Neural progenitor cell (in vitro differentiated cells): ENCODE data around the gene POMT2. TPM values are rescaled to one million over a fixed set of nuclear protein-coding genes. Genes with fewer than 3 reads are reported as not detected.

Source experiments
- DNase-seq: peaks from one replicate; pipeline ENCODE4 v3.0.0-alpha.2; 2016; ENCODE audit warnings: low spot score
- H2AFZ ChIP-seq: fragments of 200-600 bp; sonication (generic); replicated peaks from 2 replicates; pipeline ENCODE4 v1.6.1; 2016; ENCODE audit warnings: antibody characterized with exemption
- H3F3A ChIP-seq: fragments of 200-600 bp; sonication (generic); 2 replicates; pipeline ENCODE4 v1.6.1; 2016; ENCODE audit warnings: antibody characterized with exemption, low read depth
- H3K27ac ChIP-seq: fragments of 200-600 bp; sonication (generic); 2 replicates; pipeline ENCODE4 v1.5.1; 2016; ENCODE audit warnings: mild to moderate bottlenecking
- H3K27me3 ChIP-seq: fragments of 200-600 bp; sonication (generic); 2 replicates; pipeline ENCODE4 v1.6.1; 2016; ENCODE audit warnings: mild to moderate bottlenecking, moderate library complexity
- H3K36me3 ChIP-seq: fragments of 200-600 bp; sonication (generic); 2 replicates; pipeline ENCODE4 v1.5.1; 2016
- H3K4me1 ChIP-seq: fragments of 200-600 bp; sonication (generic); 2 replicates; pipeline ENCODE4 v1.6.1; 2016; ENCODE audit warnings: mixed run types
- H3K4me2 ChIP-seq: fragments of 200-600 bp; sonication (generic); 2 replicates; pipeline ENCODE4 v1.6.1; 2016
- H3K4me3 ChIP-seq: fragments of 200-600 bp; sonication (generic); 2 replicates; pipeline ENCODE4 v1.5.1; 2016
- H3K79me2 ChIP-seq: fragments of 200-600 bp; sonication (generic); 2 replicates; pipeline ENCODE4 v1.6.1; 2016; ENCODE audit warnings: low read depth
- H3K9ac ChIP-seq: fragments of 200-600 bp; sonication (generic); 2 replicates; pipeline ENCODE4 v1.6.1; 2016
- H3K9me3 ChIP-seq: fragments of 200-600 bp; sonication (generic); 2 replicates; pipeline ENCODE4 v1.5.1; 2016; ENCODE audit warnings: low read depth
- H4K20me1 ChIP-seq: fragments of 200-600 bp; sonication (generic); 2 replicates; pipeline ENCODE4 v1.6.1; 2016; ENCODE audit warnings: low read depth
- H3K27ac Mint-ChIP-seq: 3 replicates; pipeline ENCODE4 v1.8.0; 2021; ENCODE audit warnings: mixed read lengths
- H3K27me3 Mint-ChIP-seq: 2 replicates; pipeline ENCODE4 v1.8.0; 2022; ENCODE audit warnings: low read depth, mild to moderate bottlenecking, inconsistent platforms, moderate library complexity, mixed read lengths; ENCODE audit not compliant: insufficient read depth
- H3K36me3 Mint-ChIP-seq: 3 replicates; pipeline ENCODE4 v1.8.0; 2021; ENCODE audit warnings: mixed read lengths
- H3K4me1 Mint-ChIP-seq: 3 replicates; pipeline ENCODE4 v1.8.0; 2021; ENCODE audit warnings: mixed read lengths
- H3K4me3 Mint-ChIP-seq: 3 replicates; pipeline ENCODE4 v1.8.0; 2021; ENCODE audit warnings: mild to moderate bottlenecking, moderate library complexity, mixed read lengths
- H3K9me3 Mint-ChIP-seq: 3 replicates; pipeline ENCODE4 v1.8.0; 2020; ENCODE audit warnings: mixed read lengths
- CTCF ChIP-seq: fragments of 200-600 bp; sonication (generic); IDR thresholded peaks from 2 replicates; pipeline ENCODE4 v1.5.1; 2017; ENCODE audit warnings: antibody characterized with exemption, mild to moderate bottlenecking
- EZH2 ChIP-seq: fragments of 200-600 bp; sonication (generic); IDR thresholded peaks from 2 replicates; pipeline ENCODE4 v1.6.1; 2017; ENCODE audit warnings: antibody characterized with exemption, mild to moderate bottlenecking, moderate library complexity
- EZH2phosphoT487 ChIP-seq: fragments of 200-600 bp; sonication (generic); IDR thresholded peaks from 2 replicates; pipeline ENCODE4 v1.6.1; 2017; ENCODE audit warnings: antibody characterized with exemption
- total RNA-seq: library from RNA; depleted of rRNA; stranded (reverse); fragments of >200 nt; gene quantifications from 2 replicates; pipeline ENCODE4 v1.2.3, GENCODE V29; 2015; ENCODE audit warnings: low replicate concordance

POMT2 gene
- total RNA-seq, 1 donor from 2014 or later: 6.2 TPM

GRCh38 chr14:77275601-77276017, 45.1 kb downstream of the POMT2 start:
- Histone ChIP-seq H4K20me1 (peaks cover 16% of the 10 kb centered on the region), H3K79me2 (no peaks in the 10 kb centered on the region), H3K4me1 (peaks cover 7% of the 10 kb centered on the region), H3K9ac (no peak overlapping the region), H3K9me3 (no peaks in the 10 kb centered on the region), H3K27ac (no peak overlapping the region), H3K27me3 (peaks cover 34% of the 10 kb centered on the region), H3K4me3 (no peak overlapping the region), H2AFZ (no peak overlapping the region), H3K4me2 (peak overlapping the region; percentile 57), H3K36me3 (no peaks in the 10 kb centered on the region), H3F3A (peaks cover 11% of the 10 kb centered on the region)
- H3K36me3 Mint-ChIP-seq: peaks cover 14% of the 10 kb centered on the region
- peaks cover 24% of the 10 kb centered on the region for H3K27me3 Mint-ChIP-seq
- TF ChIP-seq EZH2 (no peak), CTCF (peak; percentile 52)
- H3K27ac Mint-ChIP-seq: no peak overlapping the region
- DNase-seq: peak; percentile 70
- peaks cover 23% of the 10 kb centered on the region for H3K4me1 Mint-ChIP-seq
- H3K9me3 Mint-ChIP-seq: peaks cover 10% of the 10 kb centered on the region
- no peak overlapping the region for H3K4me3 Mint-ChIP-seq

- DNase-seq: no peak
- H3K27ac Mint-ChIP-seq: no peak overlapping the region
- Histone ChIP-seq H3F3A (peaks cover 11% of the 10 kb centered on the region), H3K4me1 (peaks cover 12% of the 10 kb centered on the region), H3K9me3 (no peaks in the 10 kb centered on the region), H3K27ac (no peak overlapping the region), H3K36me3 (no peaks in the 10 kb centered on the region), H2AFZ (no peak overlapping the region), H3K4me2 (peak overlapping the region; percentile 57), H3K4me3 (no peak overlapping the region), H3K79me2 (no peaks in the 10 kb centered on the region), H3K27me3 (peaks cover 39% of the 10 kb centered on the region), H4K20me1 (peaks cover 16% of the 10 kb centered on the region), H3K9ac (no peak overlapping the region)
- peaks cover 13% of the 10 kb centered on the region for H3K36me3 Mint-ChIP-seq
- TF ChIP-seq CTCF (no peak), EZH2 (no peak), EZH2phosphoT487 (no peak)
- H3K4me1 Mint-ChIP-seq: peaks cover 21% of the 10 kb centered on the region
- peaks cover 26% of the 10 kb centered on the region for H3K27me3 Mint-ChIP-seq
- no peak overlapping the region for H3K4me3 Mint-ChIP-seq
- peaks cover 10% of the 10 kb centered on the region for H3K9me3 Mint-ChIP-seq
These were observed 45.6 kb downstream of the POMT2 start for GRCh38 chr14:77275041-77275580.

GRCh38 chr14:77273796-77274195, 46.9 kb downstream of the POMT2 start:
- Histone ChIP-seq H3K27me3 (peaks cover 52% of the 10 kb centered on the region), H3K27ac (no peak overlapping the region), H3K4me3 (no peak overlapping the region), H3K36me3 (no peaks in the 10 kb centered on the region), H3K9ac (no peak overlapping the region), H3K4me2 (no peak overlapping the region), H3K4me1 (peaks cover 15% of the 10 kb centered on the region), H3F3A (peaks cover 17% of the 10 kb centered on the region), H2AFZ (no peak overlapping the region), H3K79me2 (no peaks in the 10 kb centered on the region), H4K20me1 (peaks cover 16% of the 10 kb centered on the region), H3K9me3 (no peaks in the 10 kb centered on the region)
- DNase-seq: no peak
- peaks cover 8% of the 10 kb centered on the region for H3K36me3 Mint-ChIP-seq
- no peak overlapping the region for H3K4me3 Mint-ChIP-seq
- peaks cover 34% of the 10 kb centered on the region for H3K27me3 Mint-ChIP-seq
- H3K4me1 Mint-ChIP-seq: peaks cover 24% of the 10 kb centered on the region
- H3K9me3 Mint-ChIP-seq: peaks cover 10% of the 10 kb centered on the region
- no peak for TF ChIP-seq CTCF
- TF ChIP-seq EZH2phosphoT487: no peak
- no peak for TF ChIP-seq EZH2
- no peak overlapping the region for H3K27ac Mint-ChIP-seq
